Astrocyte (in vitro differentiated cells and primary cell): ENCODE data around the gene RARB.

Source experiments
- CTCF ChIP-seq: IDR thresholded peaks from 2 replicates; pipeline ENCODE4 v1.5.1; 2011; ENCODE audit warnings: low read depth, mild to moderate bottlenecking, inconsistent platforms, low read length, moderate library complexity; ENCODE audit not compliant: insufficient read depth
- EZH2 ChIP-seq: IDR thresholded peaks from 2 replicates; pipeline ENCODE4 v1.6.1; 2012; ENCODE audit warnings: mild to moderate bottlenecking, low read length, inconsistent platforms; ENCODE audit not compliant: insufficient read depth

DNA sequence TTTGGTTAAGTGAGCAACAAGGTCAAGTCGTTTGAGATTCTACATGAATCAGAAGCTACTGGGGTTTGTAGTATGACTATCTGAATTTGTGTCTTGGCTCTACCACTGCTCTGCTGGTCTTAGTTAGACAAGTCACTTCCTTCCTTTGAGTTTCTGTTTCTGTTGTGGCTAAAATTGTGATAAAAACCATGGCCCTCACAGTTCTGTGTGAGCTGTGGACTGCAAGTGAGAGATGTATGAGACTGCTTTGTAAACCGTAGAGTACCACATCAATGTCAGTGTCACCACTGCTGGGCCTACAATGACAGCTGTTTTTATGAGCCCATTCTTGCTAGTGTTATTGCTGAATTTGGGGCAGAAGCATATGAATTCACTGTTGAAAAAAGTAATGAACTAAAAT is 32.7 kb downstream of the RARB start:
- TF ChIP-seq CTCF (no peak), EZH2 (no peak)
